Measurements from ENCODE around the gene GPR158.

The GPR158 gene

GRCh38 chr10:25336330-25336729, 161.5 kb downstream of the GPR158 start:
- TF ChIP-seq GABPA (IDR thresholded peaks at IDR 0.05; ENCODE audit: low read depth) (no peak), REST (IDR thresholded peaks at IDR 0.05; ENCODE audit: insufficient replicate concordance, low read depth) (no peak), POLR2AphosphoS5 (IDR thresholded peaks at IDR 0.05; ENCODE audit: low read depth) (no peak), SPI1 (IDR thresholded peaks at IDR 0.05; ENCODE audit: borderline replicate concordance, low read depth) (no peak), CTCF (IDR thresholded peaks at IDR 0.05; ENCODE audit: insufficient read depth, low read length) (no peak)
- Histone ChIP-seq H3K4me3 (replicated peaks; ENCODE audit: insufficient read depth, low read length) (no peak overlapping the region), H3K27ac (replicated peaks) (no peak overlapping the region), H3K27me3 (ENCODE audit: insufficient read depth, poor library complexity, severe bottlenecking) (no peaks in the 10 kb centered on the region)
- no peak for DNase-seq (ENCODE audit: low read depth in 1 of 2, low spot score in 1 of 2)

GRCh38 chr10:25338271-25338670, 163.5 kb downstream of the GPR158 start:
- H3K27me3 ChIP-seq (ENCODE audit: insufficient read depth, poor library complexity, severe bottlenecking): no peaks in the 10 kb centered on the region
- H3K4me3 ChIP-seq (replicated peaks; ENCODE audit: insufficient read depth, low read length): no peak overlapping the region
- no peak overlapping the region for H3K27ac ChIP-seq (replicated peaks)
- no peak for DNase-seq (ENCODE audit: low read depth in 1 of 2, low spot score in 1 of 2)
- no peak for TF ChIP-seq SPI1 (IDR thresholded peaks at IDR 0.05; ENCODE audit: borderline replicate concordance, low read depth)
- TF ChIP-seq CTCF (IDR thresholded peaks at IDR 0.05; ENCODE audit: insufficient read depth, low read length): no peak
- no peak for TF ChIP-seq REST (IDR thresholded peaks at IDR 0.05; ENCODE audit: insufficient replicate concordance, low read depth)
- TF ChIP-seq GABPA (IDR thresholded peaks at IDR 0.05; ENCODE audit: low read depth): no peak
- no peak for TF ChIP-seq POLR2AphosphoS5 (IDR thresholded peaks at IDR 0.05; ENCODE audit: low read depth)

- H3K27ac ChIP-seq (replicated peaks): no peak overlapping the region
- H3K4me3 ChIP-seq (replicated peaks; ENCODE audit: insufficient read depth, low read length): no peak overlapping the region
- no peak for DNase-seq (ENCODE audit: low read depth in 1 of 2, low spot score in 1 of 2)
- no peaks in the 10 kb centered on the region for H3K27me3 ChIP-seq (ENCODE audit: insufficient read depth, poor library complexity, severe bottlenecking)
- TF ChIP-seq SPI1 (IDR thresholded peaks at IDR 0.05; ENCODE audit: borderline replicate concordance, low read depth) (no peak), REST (IDR thresholded peaks at IDR 0.05; ENCODE audit: insufficient replicate concordance, low read depth) (no peak), GABPA (IDR thresholded peaks at IDR 0.05; ENCODE audit: low read depth) (no peak), POLR2AphosphoS5 (IDR thresholded peaks at IDR 0.05; ENCODE audit: low read depth) (no peak), CTCF (IDR thresholded peaks at IDR 0.05; ENCODE audit: insufficient read depth, low read length) (no peak)
Measured at GRCh38 chr10:25339966-25340365, 165.2 kb downstream of the GPR158 start.

Data from HL-60 (cell line).